GM19193 (cell line): ENCODE measurements around the gene NEDD4L.

Experiments used
- POLR2A ChIP-seq: IDR thresholded peaks from 4 replicates; pipeline ENCODE4 v1.6.1; 2011; ENCODE audit not compliant: insufficient read depth, insufficient read length; ENCODE audit errors: extremely low read depth

The NEDD4L gene

GRCh38 chr18:58196881-58197872 lies 153.2 kb downstream of the NEDD4L start:
- TF ChIP-seq POLR2A: no peak

GRCh38 chr18:58201268-58201667 lies 157.2 kb downstream of the NEDD4L start:
- TF ChIP-seq POLR2A: no peak

- TF ChIP-seq POLR2A: no peak
Observed at GRCh38 chr18:58201733-58202730, 158.0 kb downstream of the NEDD4L start.

GRCh38 chr18:58204776-58205442 lies 160.9 kb downstream of the NEDD4L start:
- no peak for TF ChIP-seq POLR2A

GRCh38 chr18:58205443-58206160 lies 161.6 kb downstream of the NEDD4L start:
- TF ChIP-seq POLR2A: no peak

- no peak for TF ChIP-seq POLR2A
Observed at GRCh38 chr18:58207520-58208152, 163.6 kb downstream of the NEDD4L start.

- TF ChIP-seq POLR2A: no peak
Observed at GRCh38 chr18:58208207-58208932, 164.3 kb downstream of the NEDD4L start.

- no peak for TF ChIP-seq POLR2A
Observed at GRCh38 chr18:58209326-58209725, 165.3 kb downstream of the NEDD4L start.

- TF ChIP-seq POLR2A: no peak
Observed at GRCh38 chr18:58211510-58211909, 167.5 kb downstream of the NEDD4L start.

GRCh38 chr18:58212274-58212673 lies 168.2 kb downstream of the NEDD4L start:
- TF ChIP-seq POLR2A: no peak

GRCh38 chr18:58213440-58213839 lies 169.4 kb downstream of the NEDD4L start:
- TF ChIP-seq POLR2A: no peak

GRCh38 chr18:58215011-58215410 lies 171.0 kb downstream of the NEDD4L start:
- no peak for TF ChIP-seq POLR2A

GRCh38 chr18:58216071-58216481 lies 172.1 kb downstream of the NEDD4L start:
- no peak for TF ChIP-seq POLR2A
